GM12874 (cell line): ENCODE data around the gene COL4A3.

Experiments
- CTCF ChIP-seq: IDR thresholded peaks from 2 replicates; pipeline ENCODE4 v1.5.1; 2011; ENCODE audit warnings: low read depth, mild to moderate bottlenecking, control low read depth, low read length, moderate library complexity; ENCODE audit not compliant: insufficient read depth

The COL4A3 gene

GRCh38 chr2:227147023-227147422, 17.4 kb upstream of the COL4A3 start:
- no peak for TF ChIP-seq CTCF

GRCh38 chr2:227148106-227148505, 16.3 kb upstream of the COL4A3 start:
- TF ChIP-seq CTCF, result no peak

GRCh38 chr2:227150222-227150936, 14.0 kb upstream of the COL4A3 start:
- TF ChIP-seq CTCF, result no peak

- TF ChIP-seq CTCF, result no peak
These were observed 12.2 kb upstream of the COL4A3 start for GRCh38 chr2:227152093-227152766.

- TF ChIP-seq CTCF, result no peak
These were observed 11.1 kb upstream of the COL4A3 start for GRCh38 chr2:227153307-227153706.

GRCh38 chr2:227153758-227154486, 10.5 kb upstream of the COL4A3 start:
- no peak for TF ChIP-seq CTCF

GRCh38 chr2:227154986-227155774, 9.2 kb upstream of the COL4A3 start:
- TF ChIP-seq CTCF, result no peak
